MM.1S (cell line): ENCODE data around the gene SLC8A1.

Experiments
- EZH2 ChIP-seq: fragments of 300-600 bp; sonication (generic); optimal IDR thresholded peaks from 2 replicates; pipeline ENCODE3; 2017; ENCODE audit warnings: low read depth, mild to moderate bottlenecking, antibody characterized with exemption, low read length, mixed read lengths
- EZH2phosphoT487 ChIP-seq: fragments of 300-600 bp; sonication (generic); IDR thresholded peaks from 2 replicates; pipeline ENCODE4 v1.6.1; 2018; ENCODE audit warnings: antibody characterized with exemption, low read length
- TF ChIP-seq, protein P1 (sequence below): fragments of 300-600 bp; sonication (generic); IDR thresholded peaks from 2 replicates; pipeline ENCODE4 v1.5.1; 2016; ENCODE audit warnings: antibody characterized with exemption, low read length, mixed read lengths

DNA sequence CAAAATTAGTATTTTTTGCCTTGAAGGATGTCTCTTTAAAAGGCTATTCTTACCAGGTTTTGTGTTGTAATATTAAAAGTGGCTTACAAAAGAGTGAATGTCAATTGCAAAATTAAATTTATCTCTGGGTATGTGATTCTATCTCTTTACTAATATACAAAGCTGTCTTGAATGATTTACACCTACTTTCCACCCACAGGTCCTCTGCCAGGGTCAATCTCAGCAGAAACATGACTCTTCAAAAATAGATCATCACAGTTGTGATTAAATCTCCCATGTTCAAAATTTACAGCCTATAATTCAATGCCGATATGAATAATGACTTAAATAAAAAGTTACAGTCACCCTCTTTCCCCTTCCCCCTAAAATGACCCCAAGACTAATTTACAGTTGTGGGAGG is 78.8 kb downstream of the SLC8A1 start:
- TF ChIP-seq, protein P1, sequence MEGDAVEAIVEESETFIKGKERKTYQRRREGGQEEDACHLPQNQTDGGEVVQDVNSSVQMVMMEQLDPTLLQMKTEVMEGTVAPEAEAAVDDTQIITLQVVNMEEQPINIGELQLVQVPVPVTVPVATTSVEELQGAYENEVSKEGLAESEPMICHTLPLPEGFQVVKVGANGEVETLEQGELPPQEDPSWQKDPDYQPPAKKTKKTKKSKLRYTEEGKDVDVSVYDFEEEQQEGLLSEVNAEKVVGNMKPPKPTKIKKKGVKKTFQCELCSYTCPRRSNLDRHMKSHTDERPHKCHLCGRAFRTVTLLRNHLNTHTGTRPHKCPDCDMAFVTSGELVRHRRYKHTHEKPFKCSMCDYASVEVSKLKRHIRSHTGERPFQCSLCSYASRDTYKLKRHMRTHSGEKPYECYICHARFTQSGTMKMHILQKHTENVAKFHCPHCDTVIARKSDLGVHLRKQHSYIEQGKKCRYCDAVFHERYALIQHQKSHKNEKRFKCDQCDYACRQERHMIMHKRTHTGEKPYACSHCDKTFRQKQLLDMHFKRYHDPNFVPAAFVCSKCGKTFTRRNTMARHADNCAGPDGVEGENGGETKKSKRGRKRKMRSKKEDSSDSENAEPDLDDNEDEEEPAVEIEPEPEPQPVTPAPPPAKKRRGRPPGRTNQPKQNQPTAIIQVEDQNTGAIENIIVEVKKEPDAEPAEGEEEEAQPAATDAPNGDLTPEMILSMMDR, result no peak
- TF ChIP-seq EZH2 (no peak), EZH2phosphoT487 (no peak)
